GM21717 (cell line): Measurements from ENCODE around the gene GPBAR1.

Experiments used
- ATAC-seq: cut with Tn5 transposase; IDR thresholded peaks from one replicate; pipeline ENCODE4 v1.9.1; 2021; ENCODE audit warnings: mild to moderate bottlenecking, moderate library complexity; ENCODE audit not compliant: unreplicated experiment

Gene GPBAR1

GRCh38 chr2:218260742-218261422 is at the start of gene GPBAR1:
Gene GPBAR1, plus strand, starts transcription at chr2:218261015. Its CDS starts 1,710 bp downstream, at chr2:218262725.
- no peak for ATAC-seq

- no peak for ATAC-seq
These were observed 46.7 kb upstream of the GPBAR1 start for GRCh38 chr2:218214116-218214515.

DNA sequence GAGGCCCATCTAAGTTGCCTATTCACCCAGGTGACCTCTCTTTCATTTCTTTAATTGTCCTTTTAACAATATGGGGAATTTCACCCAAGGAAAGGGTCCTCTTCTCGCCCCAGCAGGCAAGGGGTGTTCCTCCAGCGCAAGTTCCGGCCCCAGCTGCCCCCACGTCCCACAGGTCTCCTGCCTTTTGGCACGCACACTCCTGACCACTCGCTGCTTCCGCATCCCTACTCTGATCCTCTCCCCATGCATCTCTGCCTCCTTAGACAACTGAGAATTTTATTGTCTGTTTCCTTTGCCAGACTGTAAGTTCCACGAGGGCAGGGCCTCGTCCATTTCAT is 44.5 kb upstream of the GPBAR1 start:
- no peak for ATAC-seq

- peak; percentile 63 for ATAC-seq
These were observed 44.0 kb upstream of the GPBAR1 start, which contains the start of gene ARPC2 for GRCh38 chr2:218216674-218217359. Gene ARPC2, plus strand, starts transcription at chr2:218217189. Its CDS starts 282 bp downstream, at chr2:218217471.

DNA sequence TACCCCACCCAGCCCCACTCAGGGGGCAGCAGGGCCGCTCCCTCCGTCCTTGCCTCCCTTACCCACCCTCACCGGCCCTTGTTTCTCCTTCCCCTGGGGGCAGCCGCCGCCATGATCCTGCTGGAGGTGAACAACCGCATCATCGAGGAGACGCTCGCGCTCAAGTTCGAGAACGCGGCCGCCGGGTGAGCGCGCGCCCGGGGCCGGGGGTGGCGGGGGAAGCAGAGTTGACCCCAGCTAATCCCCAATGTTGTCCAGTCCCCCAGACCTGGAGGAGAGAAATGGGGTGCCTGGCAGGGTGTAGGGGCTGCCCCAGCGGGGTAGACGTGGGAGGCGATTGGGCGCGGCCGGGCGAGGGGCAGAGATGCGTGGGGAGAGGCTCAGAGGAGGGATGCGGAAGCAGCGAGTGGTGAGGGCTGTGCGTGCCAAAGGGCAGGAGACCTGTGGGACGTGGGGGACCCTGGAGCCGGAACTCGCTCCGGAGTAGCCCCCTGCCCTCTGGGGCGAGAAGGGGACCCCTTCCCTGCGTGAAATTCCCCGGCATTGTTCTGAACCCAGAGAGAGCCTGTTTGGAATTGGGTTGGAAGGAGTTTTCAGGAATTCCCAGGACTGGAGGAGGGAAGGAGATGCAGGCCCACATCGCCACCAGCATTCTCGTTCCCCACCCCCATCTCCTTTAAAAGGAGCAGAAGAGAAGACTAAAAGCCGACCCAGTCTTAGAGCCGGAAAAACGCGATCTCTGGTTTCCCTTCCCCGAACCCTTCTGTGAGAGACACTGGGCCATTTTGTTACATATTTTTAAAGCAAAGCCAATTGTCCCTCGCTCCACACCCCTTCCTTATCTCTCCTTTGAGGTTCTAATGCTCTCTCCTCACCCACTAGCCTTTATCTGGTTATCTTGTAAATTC is 43.2 kb upstream of the GPBAR1 start:
- ATAC-seq = peak; percentile 35

GRCh38 chr2:218218268-218219185 is 42.3 kb upstream of the GPBAR1 start:
- peak; percentile 53 for ATAC-seq

DNA sequence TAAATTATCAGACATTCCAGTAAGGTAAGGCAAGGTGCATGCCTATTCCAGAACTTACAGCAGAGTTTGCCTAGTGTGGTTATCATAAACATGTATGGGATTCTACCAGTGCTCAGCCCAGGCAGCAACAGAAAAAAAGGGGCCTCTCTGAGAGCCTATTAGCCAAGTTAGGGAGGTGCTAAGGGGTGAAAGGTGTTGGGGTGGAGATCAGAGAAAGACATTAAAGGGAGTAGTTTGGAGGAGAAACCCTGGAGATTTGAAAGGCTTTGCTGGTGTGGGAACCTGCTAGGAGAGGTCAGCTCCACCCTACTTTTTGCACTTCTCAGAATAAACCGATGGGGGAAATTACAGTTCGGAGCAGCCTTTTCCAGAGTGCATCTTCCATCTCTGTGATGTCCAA is 40.9 kb upstream of the GPBAR1 start:
- ATAC-seq = no peak

- no peak for ATAC-seq
These were observed 39.8 kb upstream of the GPBAR1 start for GRCh38 chr2:218221000-218221399.

DNA sequence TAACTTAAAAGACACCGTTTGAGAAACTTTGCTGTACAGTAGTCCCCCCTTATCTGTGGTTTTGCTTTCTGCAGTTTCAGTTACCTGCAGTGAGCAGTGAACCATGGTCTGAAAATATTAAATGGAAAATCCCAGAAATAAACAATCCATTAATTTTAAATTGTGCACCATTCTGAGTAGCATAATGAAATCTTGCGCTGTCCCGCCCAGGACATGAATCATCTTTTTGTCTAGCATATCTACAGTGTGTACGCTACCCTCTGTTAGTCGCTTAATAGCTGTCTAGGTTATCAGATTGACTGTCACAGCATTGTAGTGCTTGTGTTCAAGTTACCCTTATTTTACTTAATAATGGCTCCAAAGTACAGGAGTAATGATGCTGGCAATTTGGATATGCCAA is 37.8 kb upstream of the GPBAR1 start:
- ATAC-seq = no peak

GRCh38 chr2:218224186-218224585 is 36.6 kb upstream of the GPBAR1 start:
- no peak for ATAC-seq

- no peak for ATAC-seq
These were observed 33.9 kb upstream of the GPBAR1 start for GRCh38 chr2:218226903-218227302.

DNA sequence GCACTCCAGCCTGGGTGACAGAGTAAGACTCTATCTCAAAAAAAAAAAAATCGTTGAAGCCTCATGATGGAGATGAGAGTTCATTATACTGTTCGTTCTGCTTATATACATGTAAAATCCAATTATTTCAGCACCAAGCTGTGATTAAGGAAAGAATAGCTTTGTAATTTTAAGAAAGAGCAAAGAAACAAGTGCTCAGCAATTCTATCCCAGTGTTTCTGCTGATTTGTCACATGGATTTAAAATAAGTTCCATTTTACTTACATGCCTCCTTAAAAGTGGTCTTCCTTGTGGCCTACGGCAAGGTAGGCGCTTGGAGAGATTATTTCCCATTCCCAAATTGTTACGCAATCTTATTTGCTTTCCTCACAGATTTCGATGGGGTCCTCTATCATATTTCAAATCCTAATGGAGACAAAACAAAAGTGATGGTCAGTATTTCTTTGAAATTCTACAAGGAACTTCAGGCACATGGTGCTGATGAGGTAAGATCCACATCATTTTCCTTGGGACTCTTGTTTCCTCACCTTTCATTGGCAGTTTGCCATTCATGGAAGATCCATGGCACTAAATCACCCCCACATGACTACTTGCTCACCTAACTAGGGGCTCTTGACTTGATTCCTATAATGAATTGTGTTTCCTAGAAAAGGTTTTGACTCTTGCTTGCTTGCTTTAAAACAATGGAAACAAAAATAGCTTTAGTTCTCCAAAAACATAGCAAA is 32.3 kb upstream of the GPBAR1 start:
- no peak for ATAC-seq

GRCh38 chr2:218229239-218229638 is 31.6 kb upstream of the GPBAR1 start:
- peak; percentile 87 for ATAC-seq

GRCh38 chr2:218229851-218230250 is 31.0 kb upstream of the GPBAR1 start:
- ATAC-seq = no peak

GRCh38 chr2:218230882-218231281 is 29.9 kb upstream of the GPBAR1 start:
- no peak for ATAC-seq

DNA sequence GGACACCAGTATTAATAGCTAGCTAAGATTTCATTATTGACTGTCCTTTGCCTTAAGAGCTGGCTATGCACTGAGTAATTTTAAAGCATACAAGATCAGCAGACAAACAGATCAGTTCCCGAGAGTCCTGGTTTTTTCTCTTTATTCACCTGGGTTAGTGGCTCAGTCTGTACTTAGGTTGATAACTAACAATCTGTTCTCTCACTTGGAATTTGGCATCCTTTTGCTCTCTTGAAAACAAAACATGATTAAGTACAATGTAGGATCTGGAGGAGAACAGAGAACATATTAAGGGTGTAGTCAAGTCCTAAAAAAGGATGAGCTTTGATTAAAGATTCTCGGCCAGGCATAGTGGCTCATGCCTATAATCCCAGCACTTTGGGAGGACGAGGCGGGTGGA is 27.3 kb upstream of the GPBAR1 start:
- no peak for ATAC-seq

GRCh38 chr2:218234521-218234920 is 26.3 kb upstream of the GPBAR1 start:
- ATAC-seq = no peak

- no peak for ATAC-seq
These were observed 25.8 kb upstream of the GPBAR1 start for GRCh38 chr2:218235017-218235416.

DNA sequence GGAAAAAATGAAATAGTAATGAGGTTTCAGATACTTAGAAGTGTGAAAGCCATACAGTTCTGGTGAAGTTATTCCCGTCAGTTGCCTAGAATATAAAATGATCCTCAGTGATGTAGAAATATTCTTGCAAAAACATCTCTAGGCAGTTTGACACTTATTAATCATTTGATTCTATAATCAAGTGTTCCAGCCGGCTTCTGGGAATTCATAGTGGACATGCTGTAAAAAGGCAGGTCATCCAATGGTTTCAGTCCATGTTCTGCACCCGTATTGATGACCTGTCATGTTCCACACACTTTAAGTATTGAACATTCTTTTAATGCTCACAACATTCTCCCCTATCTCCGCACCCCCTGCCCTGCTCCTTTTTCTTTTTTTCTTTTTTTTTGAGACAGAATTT is 24.0 kb upstream of the GPBAR1 start:
- ATAC-seq = no peak

DNA sequence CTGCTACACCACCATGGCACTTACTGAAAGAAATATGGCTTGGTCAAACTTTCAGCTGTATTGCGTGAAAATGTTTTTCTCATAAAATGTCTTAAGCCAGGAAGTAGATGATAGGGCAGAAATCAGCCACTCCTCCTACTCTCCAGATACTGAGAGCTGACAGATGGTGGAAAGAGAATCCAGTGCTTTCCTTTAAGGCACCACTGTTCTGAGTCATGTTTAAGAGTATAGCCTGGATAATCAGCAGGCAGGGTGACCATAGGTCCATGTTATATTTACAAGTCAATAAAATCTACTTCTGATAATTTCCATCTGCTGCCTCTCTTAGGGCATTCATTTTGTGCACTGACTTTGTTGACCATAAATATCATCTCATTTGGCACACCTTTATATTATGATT is 21.9 kb upstream of the GPBAR1 start:
- no peak for ATAC-seq
